IPS DF 6.9 (cell line): Measurements from ENCODE around the gene TGFB2.

Source experiments
- DNase-seq: peaks from one replicate; pipeline ENCODE4 v3.0.0-alpha.2; 2013; ENCODE audit warnings: low read depth, low spot score
- H3K27ac ChIP-seq: one replicate; pipeline ENCODE4 v1.5.1; 2013; ENCODE audit warnings: low read length, control low read depth
- H3K27me3 ChIP-seq: 2 replicates; pipeline ENCODE4 v1.6.1; 2013; ENCODE audit warnings: mild to moderate bottlenecking, low read length; ENCODE audit not compliant: control insufficient read depth, insufficient read depth
- H3K36me3 ChIP-seq: 2 replicates; pipeline ENCODE4 v1.6.1; 2013; ENCODE audit warnings: low read length; ENCODE audit not compliant: control insufficient read depth, insufficient read depth
- H3K4me1 ChIP-seq: 2 replicates; pipeline ENCODE4 v1.6.1; 2013; ENCODE audit warnings: low read length; ENCODE audit not compliant: control insufficient read depth, insufficient read depth
- H3K4me3 ChIP-seq: 2 replicates; pipeline ENCODE4 v1.5.1; 2013; ENCODE audit warnings: mild to moderate bottlenecking, low read length
- H3K9me3 ChIP-seq: 2 replicates; pipeline ENCODE4 v1.6.1; 2013; ENCODE audit warnings: low read length, inconsistent platforms; ENCODE audit not compliant: control insufficient read depth, insufficient read depth
- WGBS: extraction: QIAGEN DNeasy Blood & Tissue Kit; methylation state at CpG from one replicate; pipeline ENCODE4 v1.1.7; 2013; ENCODE audit warnings: mixed read lengths, missing lambda C conversion rate; ENCODE audit not compliant: insufficient read length, insufficient coverage; 5-methylcytosine and 5-hydroxymethylcytosine counted together

Gene TGFB2

GRCh38 chr1:218357211-218357892, 12.2 kb downstream of the TGFB2 start:
- WGBS: no CpG with 5 or more reads among the region's 10 CpGs
- no peaks in the 10 kb centered on the region for H3K36me3 ChIP-seq
- no peaks in the 10 kb centered on the region for H3K4me1 ChIP-seq
- no peaks in the 10 kb centered on the region for H3K27me3 ChIP-seq
- no peaks in the 10 kb centered on the region for H3K9me3 ChIP-seq
- H3K4me3 ChIP-seq: no peak overlapping the region
- no peak overlapping the region for H3K27ac ChIP-seq
- no peak for DNase-seq

- H3K27ac ChIP-seq: no peak overlapping the region
- no peaks in the 10 kb centered on the region for H3K36me3 ChIP-seq
- no peaks in the 10 kb centered on the region for H3K9me3 ChIP-seq
- no peak overlapping the region for H3K4me3 ChIP-seq
- DNase-seq: no peak
- whole genome bisulfite sequencing: no CpG with 5 or more reads among the region's 3 CpGs
- H3K4me1 ChIP-seq: no peaks in the 10 kb centered on the region
- H3K27me3 ChIP-seq: no peaks in the 10 kb centered on the region
These were observed 12.7 kb downstream of the TGFB2 start for GRCh38 chr1:218357893-218358232.

DNA sequence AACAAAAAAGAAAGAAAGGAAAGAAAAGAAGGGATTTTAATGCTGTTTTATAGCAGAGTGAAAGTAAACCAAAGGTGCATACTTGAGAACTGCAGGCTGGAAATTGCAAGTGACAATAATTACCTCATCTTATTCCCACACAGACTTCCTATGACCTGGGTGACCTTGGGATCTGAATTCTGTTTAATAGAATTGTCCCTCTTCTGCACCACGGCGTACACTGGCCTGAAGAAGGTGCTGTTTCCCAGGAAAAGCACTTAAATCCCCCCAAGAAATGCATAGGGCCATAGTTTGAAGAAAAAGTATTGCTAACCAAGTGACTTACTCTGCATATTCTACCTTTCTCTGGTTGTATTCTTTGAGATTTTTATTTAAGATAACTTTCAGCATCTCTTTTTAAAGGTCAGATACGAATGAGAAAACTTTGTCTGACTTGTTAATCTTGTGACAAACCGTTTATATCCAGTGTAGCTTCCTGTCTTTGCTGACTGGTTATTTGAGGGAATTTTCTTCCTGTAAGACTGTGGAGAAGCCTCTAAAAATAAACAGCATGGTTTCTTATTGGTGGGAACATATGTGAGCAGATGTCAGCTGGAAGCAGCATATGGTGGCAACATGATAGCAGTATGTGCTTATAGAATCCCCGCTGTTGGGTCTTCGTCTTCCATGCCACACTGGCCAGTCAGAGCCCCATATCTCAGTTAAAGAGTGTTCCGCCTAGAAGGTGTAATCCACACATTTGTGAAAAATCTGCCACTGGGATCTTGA, 16.3 kb downstream of the TGFB2 start:
- no peaks in the 10 kb centered on the region for H3K9me3 ChIP-seq
- no peaks in the 10 kb centered on the region for H3K27me3 ChIP-seq
- H3K4me1 ChIP-seq: no peaks in the 10 kb centered on the region
- no CpG with 5 or more reads among the region's 7 CpGs for WGBS
- no peaks in the 10 kb centered on the region for H3K36me3 ChIP-seq
- H3K27ac ChIP-seq: no peak overlapping the region
- no peak for DNase-seq
- no peak overlapping the region for H3K4me3 ChIP-seq

GRCh38 chr1:218362418-218363076, 17.4 kb downstream of the TGFB2 start:
- H3K4me3 ChIP-seq: no peak overlapping the region
- WGBS: no CpG with 5 or more reads among the region's 5 CpGs

DNA sequence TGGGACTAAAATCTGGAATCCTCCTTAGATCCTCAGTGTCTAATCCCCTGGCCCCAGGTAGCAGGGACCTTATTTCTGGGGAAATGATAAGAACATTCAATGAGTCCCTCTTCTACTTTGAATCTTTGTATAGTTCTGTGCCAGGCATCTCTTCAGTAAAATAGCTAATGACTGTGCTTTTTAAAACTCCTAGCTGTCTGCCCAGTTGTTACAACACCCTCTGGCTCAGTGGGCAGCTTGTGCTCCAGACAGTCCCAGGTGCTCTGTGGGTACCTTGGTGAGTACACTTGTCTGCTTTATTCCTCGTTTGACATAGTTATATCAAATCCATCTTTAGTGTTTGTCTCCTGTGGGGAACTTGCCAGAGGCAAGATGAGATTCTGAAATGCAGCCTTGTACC, 18.0 kb downstream of the TGFB2 start:
- no peaks in the 10 kb centered on the region for H3K27me3 ChIP-seq
- H3K4me3 ChIP-seq: no peak overlapping the region
- H3K27ac ChIP-seq: no peak overlapping the region
- no peaks in the 10 kb centered on the region for H3K36me3 ChIP-seq
- WGBS: no CpG with 5 or more reads among the region's 1 CpG
- no peaks in the 10 kb centered on the region for H3K9me3 ChIP-seq
- no peaks in the 10 kb centered on the region for H3K4me1 ChIP-seq
- no peak for DNase-seq

More at GRCh38 chr1:218362418-218363076, 17.4 kb downstream of the TGFB2 start:
- Histone ChIP-seq H3K27ac (no peak overlapping the region), H3K36me3 (no peaks in the 10 kb centered on the region), H3K9me3 (no peaks in the 10 kb centered on the region), H3K27me3 (no peaks in the 10 kb centered on the region), H3K4me1 (no peaks in the 10 kb centered on the region)
- no peak for DNase-seq

- no CpG with 5 or more reads among the region's 8 CpGs for WGBS
- H3K4me3 ChIP-seq: no peak overlapping the region
These were observed 19.0 kb downstream of the TGFB2 start for GRCh38 chr1:218364028-218364710.

DNA sequence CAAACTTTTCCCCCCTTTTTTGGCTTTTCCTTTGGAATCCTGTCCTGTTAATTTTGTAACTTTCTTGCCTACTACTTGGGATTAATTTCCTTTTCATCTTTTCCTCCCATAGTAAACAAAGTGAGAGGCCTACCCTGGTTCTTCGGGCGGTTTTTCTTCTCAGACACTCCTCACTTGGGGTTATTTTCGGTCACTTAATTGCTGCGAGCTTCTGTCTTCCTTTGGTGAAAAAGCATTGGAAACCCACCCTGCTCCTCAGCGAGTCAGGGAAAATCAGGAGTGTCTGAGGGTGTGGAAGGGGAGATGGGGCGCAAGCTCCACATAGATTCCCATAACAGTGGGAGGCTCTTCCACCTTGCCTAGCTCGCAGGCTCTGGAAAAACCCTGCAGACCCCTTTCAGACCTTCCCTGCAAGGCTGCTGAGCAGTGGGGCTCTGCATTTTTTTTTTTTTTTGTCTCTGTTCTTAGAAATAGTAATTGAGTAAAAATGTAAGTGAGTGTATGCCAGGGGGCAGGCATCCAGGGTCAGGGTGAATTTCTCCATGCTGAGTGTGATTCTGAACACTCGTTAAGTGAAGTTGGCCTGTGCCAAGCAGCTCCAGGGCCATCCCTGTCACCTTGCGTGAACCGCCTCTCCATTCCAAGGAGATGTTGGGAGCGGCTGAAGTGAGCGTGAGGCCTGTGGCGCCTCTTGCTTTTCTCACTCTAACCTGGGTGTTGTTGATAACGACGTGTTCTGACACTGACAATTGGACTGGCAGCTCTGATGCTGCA, 20.3 kb downstream of the TGFB2 start:
- no peak overlapping the region for H3K27ac ChIP-seq
- no peaks in the 10 kb centered on the region for H3K36me3 ChIP-seq
- H3K4me3 ChIP-seq: no peak overlapping the region
- no peaks in the 10 kb centered on the region for H3K9me3 ChIP-seq
- H3K4me1 ChIP-seq: no peaks in the 10 kb centered on the region
- no peaks in the 10 kb centered on the region for H3K27me3 ChIP-seq
- no CpG with 5 or more reads among the region's 15 CpGs for WGBS
- DNase-seq: no peak

More at GRCh38 chr1:218364028-218364710, 19.0 kb downstream of the TGFB2 start:
- Histone ChIP-seq H3K27ac (no peak overlapping the region), H3K9me3 (no peaks in the 10 kb centered on the region), H3K4me1 (no peaks in the 10 kb centered on the region), H3K27me3 (no peaks in the 10 kb centered on the region), H3K36me3 (no peaks in the 10 kb centered on the region)
- no peak for DNase-seq

- no peak for DNase-seq
- H3K4me3 ChIP-seq: no peak overlapping the region
- H3K27ac ChIP-seq: no peak overlapping the region
- no CpG with 5 or more reads among the region's 5 CpGs for WGBS
- H3K27me3 ChIP-seq: no peaks in the 10 kb centered on the region
- H3K9me3 ChIP-seq: no peaks in the 10 kb centered on the region
- H3K4me1 ChIP-seq: no peaks in the 10 kb centered on the region
- no peaks in the 10 kb centered on the region for H3K36me3 ChIP-seq
These were observed 21.4 kb downstream of the TGFB2 start for GRCh38 chr1:218366322-218367052.

DNA sequence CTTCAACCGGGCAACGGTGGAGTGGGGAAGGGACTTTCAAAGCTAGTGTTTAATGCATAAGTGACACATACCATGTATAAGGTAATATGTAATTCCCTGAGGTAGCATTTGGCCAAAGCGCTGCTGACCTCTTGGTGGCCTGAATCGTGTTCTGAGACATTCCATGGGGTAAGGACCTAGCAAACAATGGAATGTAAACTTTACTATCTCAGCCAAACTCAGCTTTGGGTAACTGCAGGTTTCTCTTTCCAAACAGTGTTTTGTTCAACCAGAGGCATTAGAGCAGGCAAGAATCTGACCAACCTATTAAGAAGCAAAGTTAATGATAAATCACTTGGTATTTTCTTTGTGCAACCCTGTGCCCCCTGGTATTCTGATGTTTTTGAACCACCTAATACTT, 22.0 kb downstream of the TGFB2 start:
- Histone ChIP-seq H3K4me1 (no peaks in the 10 kb centered on the region), H3K27ac (no peak overlapping the region), H3K4me3 (no peak overlapping the region), H3K36me3 (no peaks in the 10 kb centered on the region), H3K9me3 (no peaks in the 10 kb centered on the region), H3K27me3 (no peaks in the 10 kb centered on the region)
- DNase-seq: no peak
- WGBS: no CpG with 5 or more reads among the region's 4 CpGs
